Brain microvascular endothelial cell (primary cell): ENCODE results near the gene ZC3H13.

Experiments used
- DNase-seq: peaks from one replicate; pipeline ENCODE4 v3.0.0-alpha.2; 2020
- H3K27ac ChIP-seq: fragments of 250-450 bp; sonication (Bioruptor Pico); 2 replicates; pipeline ENCODE4 v1.5.1; 2020; ENCODE audit warnings: mild to moderate bottlenecking, moderate library complexity
- H3K27me3 ChIP-seq: fragments of 250-450 bp; sonication (Bioruptor Pico); replicated peaks from 2 replicates; pipeline ENCODE4 v1.5.1; 2020; ENCODE audit warnings: mild to moderate bottlenecking
- H3K36me3 ChIP-seq: fragments of 250-450 bp; sonication (Bioruptor Pico); replicated peaks from 2 replicates; pipeline ENCODE4 v1.5.1; 2020; ENCODE audit warnings: mild to moderate bottlenecking
- H3K4me3 ChIP-seq: 2 replicates; pipeline ENCODE4 v1.5.1; 2011; ENCODE audit warnings: low read depth, mild to moderate bottlenecking, control low read depth, low read length, moderate library complexity
- in situ Hi-C: cut with HindIII; loops from 2 replicates; pipeline ENCODE4 v1.10.0; 2017; ENCODE audit warnings: low sequenced_read_pairs, low pct_ligation_motif_present
- TF ChIP-seq, protein P1 (sequence below): IDR thresholded peaks from 2 replicates; pipeline ENCODE4 v1.5.1; 2011; ENCODE audit warnings: low read depth, mild to moderate bottlenecking, moderate library complexity, low read length, control low read depth, inconsistent platforms; ENCODE audit errors: missing control alignments

The ZC3H13 gene

DNA sequence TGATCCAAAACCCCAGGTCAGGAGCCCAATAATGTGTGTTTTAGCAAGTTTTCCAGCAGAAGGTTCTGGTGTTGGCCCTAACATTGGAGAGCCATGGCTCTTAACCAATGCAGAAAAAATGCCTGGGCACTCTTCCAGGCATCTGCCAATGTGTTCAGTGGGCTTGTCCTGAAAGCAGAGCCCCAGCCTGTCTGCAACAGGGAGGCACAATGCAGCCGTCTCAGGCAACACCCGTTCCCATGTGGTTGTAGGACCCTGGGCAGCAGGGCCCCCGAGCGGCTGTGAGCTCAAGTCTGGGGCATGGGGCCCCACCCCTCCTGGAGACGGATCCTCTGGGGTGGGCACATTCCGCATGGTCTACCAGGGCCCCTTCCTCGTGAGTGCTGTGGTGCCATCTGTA is 142.9 kb downstream of the ZC3H13 start:
- DNase-seq: no peak
- in situ Hi-C loops: no loop called here
- Histone ChIP-seq H3K27me3 (no peaks in the 10 kb centered on the region), H3K27ac (no peak overlapping the region), H3K36me3 (no peaks in the 10 kb centered on the region), H3K4me3 (no peak overlapping the region)
- TF ChIP-seq, protein P1, sequence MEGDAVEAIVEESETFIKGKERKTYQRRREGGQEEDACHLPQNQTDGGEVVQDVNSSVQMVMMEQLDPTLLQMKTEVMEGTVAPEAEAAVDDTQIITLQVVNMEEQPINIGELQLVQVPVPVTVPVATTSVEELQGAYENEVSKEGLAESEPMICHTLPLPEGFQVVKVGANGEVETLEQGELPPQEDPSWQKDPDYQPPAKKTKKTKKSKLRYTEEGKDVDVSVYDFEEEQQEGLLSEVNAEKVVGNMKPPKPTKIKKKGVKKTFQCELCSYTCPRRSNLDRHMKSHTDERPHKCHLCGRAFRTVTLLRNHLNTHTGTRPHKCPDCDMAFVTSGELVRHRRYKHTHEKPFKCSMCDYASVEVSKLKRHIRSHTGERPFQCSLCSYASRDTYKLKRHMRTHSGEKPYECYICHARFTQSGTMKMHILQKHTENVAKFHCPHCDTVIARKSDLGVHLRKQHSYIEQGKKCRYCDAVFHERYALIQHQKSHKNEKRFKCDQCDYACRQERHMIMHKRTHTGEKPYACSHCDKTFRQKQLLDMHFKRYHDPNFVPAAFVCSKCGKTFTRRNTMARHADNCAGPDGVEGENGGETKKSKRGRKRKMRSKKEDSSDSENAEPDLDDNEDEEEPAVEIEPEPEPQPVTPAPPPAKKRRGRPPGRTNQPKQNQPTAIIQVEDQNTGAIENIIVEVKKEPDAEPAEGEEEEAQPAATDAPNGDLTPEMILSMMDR: no peak

DNA sequence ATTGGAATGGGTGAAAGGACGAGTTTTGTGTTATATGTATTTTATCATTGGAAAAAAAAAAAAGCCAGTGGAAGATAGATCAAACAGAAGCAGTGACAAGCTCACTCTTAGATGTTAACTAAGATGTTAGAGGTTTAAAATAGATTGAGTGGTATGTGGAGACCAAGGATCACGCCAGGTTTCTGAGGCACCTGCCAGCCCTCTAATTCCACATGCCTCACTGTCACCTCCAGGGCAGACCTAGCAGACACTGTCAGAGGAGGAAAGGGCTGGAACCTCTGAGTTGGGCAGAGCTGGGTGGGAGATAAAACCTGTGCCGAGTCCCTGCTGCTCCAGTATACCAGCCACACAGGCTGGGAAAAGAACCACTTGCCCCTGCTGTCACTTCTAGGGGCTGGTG is 143.5 kb downstream of the ZC3H13 start:
- Histone ChIP-seq H3K36me3 (no peaks in the 10 kb centered on the region), H3K27me3 (no peaks in the 10 kb centered on the region), H3K27ac (no peak overlapping the region), H3K4me3 (no peak overlapping the region)
- TF ChIP-seq, protein P1: no peak
- DNase-seq: no peak
- in situ Hi-C loops: no loop called here

DNA sequence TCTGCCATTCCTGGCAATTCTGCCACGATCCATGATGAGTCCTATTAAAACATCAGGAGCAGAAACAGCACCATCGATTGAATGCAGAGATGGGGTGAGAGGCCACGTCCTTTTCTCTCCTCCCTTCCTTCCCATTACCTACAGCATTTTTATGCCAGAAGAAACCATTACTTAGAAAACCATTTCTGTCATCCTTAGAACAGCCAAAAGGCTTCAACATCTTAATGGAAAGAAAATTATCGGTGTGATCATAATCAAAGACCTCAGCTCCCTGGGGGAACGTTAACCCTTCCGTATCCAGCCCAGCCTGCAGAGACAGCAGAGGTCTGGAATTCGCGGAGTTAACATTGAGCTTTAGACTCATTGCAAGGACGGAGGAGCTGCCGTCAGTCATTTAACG is 145.0 kb downstream of the ZC3H13 start:
- Histone ChIP-seq H3K4me3 (no peak overlapping the region), H3K27me3 (no peaks in the 10 kb centered on the region), H3K36me3 (no peaks in the 10 kb centered on the region), H3K27ac (no peak overlapping the region)
- DNase-seq: no peak
- TF ChIP-seq, protein P1: no peak
- in situ Hi-C loops: no loop called here
